RWPE1 (cell line): ENCODE results near the gene RPS15A.
A peak's percentile ranks its signal among the peaks of the same experiment; 100 is the strongest.
"Not testable (repeated sequence)": the region's sequence is repeated elsewhere in the genome, so short reads cannot be mapped to it uniquely, and the experiment has no call there.

Source experiments
- CTCF ChIA-PET: fragments of 350-600 bp; sonication (Branson Sonifier 250); formaldehyde crosslinking; extraction: SDS; loops from one replicate; lab custom pipeline; 2021; lab: Yijun Ruan, JAX
- POLR2A ChIA-PET: fragments of 400-600 bp; formaldehyde crosslinking; extraction: SDS; loops from one replicate; lab custom pipeline; 2020; ENCODE audit warnings: antibody characterized with exemption; ENCODE audit not compliant: low non-redundant PET; lab: Yijun Ruan, JAX
- DNase-seq: peaks from one replicate; pipeline ENCODE4 v3.0.0; 2012; ENCODE audit warnings: low spot score
- H3K27ac ChIP-seq: fragments of 450-650 bp; 2 replicates; pipeline ENCODE4 v1.5.1; 2017
- CTCF ChIP-seq: fragments of 450-650 bp; conservative IDR thresholded peaks from 2 replicates; pipeline ENCODE4 v1.5.1; 2017; ENCODE audit warnings: low read depth, mild to moderate bottlenecking

RPS15A gene

GRCh38 chr16:18789515-18789849, 652 bp downstream of the RPS15A start:
- POLR2A ChIA-PET: interaction anchor here (1.0 to 2.4 kb wide), 2 partner anchors 9 to 12 kb away, joined by 7 to 23 read pairs; partner anchors contain the start of gene ARL6IP1
- no peak for DNase-seq
- CTCF ChIA-PET: interaction anchor here (0.6 kb wide), 2 partner anchors 16 to 210 kb away, joined by 3 to 4 read pairs; no protein-coding TSS in a partner anchor
- peak overlapping the region; percentile 92 for H3K27ac ChIP-seq
- TF ChIP-seq CTCF: no peak

GRCh38 chr16:18788828-18789514, 1.2 kb downstream of the RPS15A start:
- peak overlapping the region; percentile 50 for H3K27ac ChIP-seq
- CTCF ChIA-PET: interaction anchor here (0.7 kb wide), 1 partner anchor 180 kb away, joined by 3 read pairs; no protein-coding TSS in a partner anchor
- no peak for TF ChIP-seq CTCF
- POLR2A ChIA-PET: interaction anchor here (0.5 kb wide), 1 partner anchor 1360 kb away, joined by 4 read pairs; no protein-coding TSS in a partner anchor
- DNase-seq: no peak

- ChIA-PET POLR2A (no interaction called here), CTCF (no interaction called here)
- TF ChIP-seq CTCF: no peak
- H3K27ac ChIP-seq: no peak overlapping the region
- no peak for DNase-seq
These were observed 5.1 kb downstream of the RPS15A start for GRCh38 chr16:18784917-18785623.

GRCh38 chr16:18783430-18784341, 6.4 kb downstream of the RPS15A start:
- DNase-seq: no peak
- H3K27ac ChIP-seq: no peak overlapping the region
- no peak for TF ChIP-seq CTCF
- CTCF ChIA-PET: interaction anchor here (0.6 kb wide), 1 partner anchor 1011 kb away, joined by 3 read pairs; no protein-coding TSS in a partner anchor
- POLR2A ChIA-PET: interaction anchor here (0.6 kb wide), 1 partner anchor 168 kb away, joined by 3 read pairs; no protein-coding TSS in a partner anchor

- no peak for DNase-seq
- H3K27ac ChIP-seq: no peak overlapping the region
- ChIA-PET POLR2A (interaction anchor here (0.6 kb wide), 1 partner anchor 167 kb away, joined by 3 read pairs; no protein-coding TSS in a partner anchor), CTCF (no interaction called here)
- no peak for TF ChIP-seq CTCF
These were observed 7.3 kb downstream of the RPS15A start for GRCh38 chr16:18782697-18783429.

GRCh38 chr16:18781232-18781631, 8.9 kb downstream of the RPS15A start:
- CTCF ChIA-PET, POLR2A ChIA-PET, H3K27ac ChIP-seq, DNase-seq: not testable (repeated sequence)

- POLR2A ChIA-PET, CTCF ChIA-PET, DNase-seq, H3K27ac ChIP-seq: not testable (repeated sequence)
These were observed 9.6 kb downstream of the RPS15A start for GRCh38 chr16:18780460-18781026.

- H3K27ac ChIP-seq, CTCF ChIA-PET, DNase-seq, POLR2A ChIA-PET: not testable (repeated sequence)
These were observed 12.5 kb downstream of the RPS15A start for GRCh38 chr16:18777664-18778063.

- CTCF ChIA-PET, DNase-seq, POLR2A ChIA-PET, H3K27ac ChIP-seq: not testable (repeated sequence)
These were observed 13.8 kb downstream of the RPS15A start for GRCh38 chr16:18776334-18776733.
